Transverse colon (tissue), 3 donors: Measurements from ENCODE around the gene SLC39A11.

Source experiments
- CTCF ChIP-seq, 5 experiments: fragments of 200-600 bp in 3 of 5; fragments of 450-650 bp in 2 of 5; sonication (generic) in 3 of 5; IDR thresholded peaks; 1 replicate in 2 of 5; 2 replicates in 3 of 5; pipeline ENCODE4 v1.5.1; 2016 to 2017; ENCODE audit warnings: antibody characterized with exemption in 5 of 5, inconsistent platforms in 3 of 5, mild to moderate bottlenecking in 2 of 5, moderate library complexity in 1 of 5
- EP300 ChIP-seq: sonication (generic); formaldehyde crosslinking; IDR thresholded peaks from one replicate; pipeline ENCODE4 v1.6.1; 2017; ENCODE audit warnings: antibody characterized with exemption, low read depth
- POLR2A ChIP-seq: fragments of 450-650 bp; IDR thresholded peaks from one replicate; pipeline ENCODE4 v1.6.1; 2016; ENCODE audit warnings: antibody characterized with exemption, mild to moderate bottlenecking, moderate library complexity

GRCh38 chr17:73029021-73029420, 63.5 kb downstream of the SLC39A11 start:
- no peak for TF ChIP-seq CTCF (IDR thresholded peaks at IDR 0.05)
- TF ChIP-seq EP300: no peak
- TF ChIP-seq POLR2A: no peak
